Left hindlimb (tissue), 1 donor: Measurements from ENCODE around the gene CSTF3.
A peak's percentile ranks its signal among the peaks of the same experiment; 100 is the strongest.
"Not testable (repeated sequence)": the region's sequence is repeated elsewhere in the genome, so short reads cannot be mapped to it uniquely, and the experiment has no call there.

ENCODE experiments used
- DNase-seq: peaks from one replicate; pipeline ENCODE4 v3.0.0-alpha.2; 2018

The CSTF3 gene

DNA sequence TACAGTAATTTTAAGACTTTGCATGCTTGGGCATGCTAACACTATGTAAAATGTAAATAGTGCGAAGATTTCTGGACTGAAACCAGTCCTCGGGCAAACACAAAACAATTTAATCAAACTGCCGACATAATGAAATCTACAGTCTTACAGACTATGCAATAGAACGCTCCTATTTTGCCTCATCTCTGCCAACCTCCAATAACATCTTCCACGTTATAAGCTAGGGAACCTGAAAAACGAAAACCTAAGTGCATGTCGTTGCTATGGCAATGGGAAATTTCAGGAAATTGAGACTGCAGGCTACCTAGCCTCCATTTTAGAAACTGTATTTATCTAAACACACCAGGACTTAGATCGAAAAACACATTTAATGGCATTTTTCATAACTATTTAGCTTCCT lies 1.1 kb downstream of the CSTF3 start:
- no peak for DNase-seq

GRCh38 chr11:33159378-33159867 lies 1.9 kb downstream of the CSTF3 start:
- not testable (repeated sequence) for DNase-seq

DNA sequence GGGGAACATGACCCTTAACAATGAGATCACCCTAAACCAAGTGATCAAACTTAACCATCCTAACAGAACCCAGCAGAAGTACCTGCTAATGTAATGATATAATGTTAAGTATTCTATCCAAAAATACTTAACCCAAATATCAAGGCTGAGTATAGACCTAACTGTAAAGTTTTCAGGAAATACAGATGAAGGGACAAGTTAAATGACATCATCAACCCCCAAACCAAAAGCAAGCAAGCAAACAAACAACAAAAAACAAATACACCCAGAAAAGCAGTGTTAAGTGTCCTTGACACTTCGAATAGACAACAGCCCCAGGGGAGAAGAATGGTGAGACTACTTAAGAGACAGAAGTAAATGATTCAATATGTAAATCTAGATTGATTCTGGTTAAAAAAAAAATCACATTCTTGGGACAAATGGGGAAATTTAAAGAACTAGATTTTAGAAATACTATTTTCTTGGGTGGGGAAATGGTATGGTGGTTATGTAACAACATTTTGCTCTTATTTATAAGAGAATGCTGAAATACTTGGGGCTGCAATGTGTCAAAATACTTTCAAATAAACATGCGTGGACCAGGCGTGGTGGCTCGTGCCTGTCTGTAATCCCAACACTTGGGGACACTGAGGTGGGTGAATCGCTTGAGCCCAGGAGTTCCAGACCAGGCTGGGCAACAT lies 2.5 kb downstream of the CSTF3 start:
- no peak for DNase-seq

GRCh38 chr11:33157103-33158027 lies 3.9 kb downstream of the CSTF3 start:
- no peak for DNase-seq

- DNase-seq = no peak
Measured at GRCh38 chr11:33151399-33151798, 9.9 kb downstream of the CSTF3 start.

- DNase-seq = no peak
Measured at GRCh38 chr11:33147559-33147958, 13.7 kb downstream of the CSTF3 start.

GRCh38 chr11:33135768-33136443 lies 25.4 kb downstream of the CSTF3 start:
- no peak for DNase-seq

- DNase-seq = no peak
Measured at GRCh38 chr11:33135216-33135615, 26.1 kb downstream of the CSTF3 start.

- no peak for DNase-seq
Measured at GRCh38 chr11:33134276-33134675, 27.0 kb downstream of the CSTF3 start.

GRCh38 chr11:33133761-33134160 lies 27.5 kb downstream of the CSTF3 start:
- no peak for DNase-seq

DNA sequence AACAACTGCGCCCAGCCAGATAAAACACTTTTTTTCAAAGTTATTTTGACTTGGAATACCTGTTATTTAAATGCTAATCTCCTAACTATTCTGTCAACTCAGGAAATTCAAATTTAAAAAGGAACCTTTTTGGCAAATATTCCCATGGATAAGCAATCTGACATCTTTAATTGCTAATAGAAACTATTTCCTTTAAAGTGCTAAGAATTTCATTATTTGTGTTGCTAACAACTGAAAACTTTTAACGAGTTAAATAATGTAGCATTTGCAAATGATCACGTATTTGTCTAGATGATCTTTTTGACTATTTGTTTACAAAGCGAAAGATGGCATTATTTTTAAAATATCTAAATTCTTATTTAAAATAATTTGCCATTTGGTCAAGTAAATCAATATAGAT lies 28.8 kb downstream of the CSTF3 start:
- no peak for DNase-seq

GRCh38 chr11:33128739-33129138 lies 32.5 kb downstream of the CSTF3 start:
- DNase-seq = no peak

DNA sequence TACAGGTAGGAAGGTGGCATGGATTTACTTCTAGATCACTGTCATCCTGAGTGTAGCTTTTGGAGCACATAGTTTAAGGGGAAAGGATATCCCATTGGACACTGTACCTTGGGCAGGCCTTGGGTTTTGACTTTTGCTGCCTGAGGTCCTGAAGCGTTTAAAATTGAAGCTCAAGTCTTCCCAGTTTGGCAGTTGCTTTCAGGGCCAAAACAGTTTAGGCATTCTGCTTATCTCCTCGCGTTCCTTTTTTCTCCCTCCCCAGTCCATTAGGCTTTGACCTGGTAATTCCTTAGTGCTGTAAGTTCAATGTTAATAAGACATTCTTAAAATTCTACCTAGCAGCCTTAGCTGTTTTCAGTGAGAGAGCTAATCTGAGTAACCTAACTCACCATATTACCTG lies 35.7 kb downstream of the CSTF3 start:
- no peak for DNase-seq

DNA sequence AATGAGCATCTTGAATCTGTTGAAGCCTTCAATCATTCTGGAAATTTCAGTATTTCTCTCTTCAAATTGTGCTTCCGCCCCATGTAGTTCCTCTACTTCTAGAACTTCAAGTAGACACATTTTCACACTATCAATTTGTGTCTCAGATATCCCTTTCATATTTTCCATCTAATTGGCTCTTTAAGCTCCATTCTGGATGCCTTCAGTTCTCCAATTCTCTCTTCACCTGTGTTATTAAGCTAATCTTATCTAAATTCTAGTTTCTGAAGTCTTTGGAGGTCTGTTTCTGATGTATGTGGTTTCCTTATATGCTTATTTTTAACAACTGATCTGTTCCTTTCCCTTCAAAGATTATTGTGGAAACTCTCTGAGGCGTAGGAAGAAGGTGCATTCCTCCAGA lies 36.3 kb downstream of the CSTF3 start:
- no peak for DNase-seq

DNA sequence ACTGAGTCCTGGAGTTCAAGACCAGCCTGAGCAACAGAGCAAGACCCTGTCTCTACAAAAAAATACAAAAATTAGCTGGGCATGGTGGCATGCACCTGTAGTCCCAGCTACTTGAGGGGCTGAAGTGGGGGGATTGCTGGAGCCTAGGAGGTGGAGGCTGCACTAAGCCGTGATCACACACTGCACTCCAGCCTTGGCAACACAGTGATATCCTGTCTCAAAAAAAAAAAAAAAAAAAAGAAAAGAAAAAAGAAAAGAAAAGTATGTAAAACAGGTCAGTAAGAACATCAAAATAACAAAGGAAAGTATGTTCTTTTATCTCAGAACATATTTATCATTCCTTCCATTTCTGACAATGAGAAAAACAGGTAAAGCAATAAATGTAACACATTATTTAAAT lies 38.6 kb downstream of the CSTF3 start:
- not testable (repeated sequence) for DNase-seq

DNA sequence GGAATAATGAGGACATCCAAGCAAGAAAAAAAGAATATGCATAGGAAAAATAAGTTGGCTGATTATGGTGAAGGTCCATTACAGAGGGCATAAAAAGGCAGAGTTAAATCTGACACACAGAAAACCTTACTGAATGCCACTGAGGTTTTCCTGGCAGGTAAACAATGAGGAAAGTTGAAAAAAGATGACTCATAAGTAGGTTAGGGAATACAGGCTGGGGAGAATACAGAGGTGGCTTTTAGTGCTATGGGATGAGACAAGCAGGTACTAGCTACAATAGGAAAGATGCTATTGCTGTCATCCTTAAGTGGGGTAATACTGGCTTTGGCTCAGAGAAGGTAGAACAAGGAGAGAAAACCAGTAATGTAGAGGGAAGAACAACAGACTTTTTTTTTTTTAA lies 44.7 kb downstream of the CSTF3 start:
- DNase-seq = no peak

DNA sequence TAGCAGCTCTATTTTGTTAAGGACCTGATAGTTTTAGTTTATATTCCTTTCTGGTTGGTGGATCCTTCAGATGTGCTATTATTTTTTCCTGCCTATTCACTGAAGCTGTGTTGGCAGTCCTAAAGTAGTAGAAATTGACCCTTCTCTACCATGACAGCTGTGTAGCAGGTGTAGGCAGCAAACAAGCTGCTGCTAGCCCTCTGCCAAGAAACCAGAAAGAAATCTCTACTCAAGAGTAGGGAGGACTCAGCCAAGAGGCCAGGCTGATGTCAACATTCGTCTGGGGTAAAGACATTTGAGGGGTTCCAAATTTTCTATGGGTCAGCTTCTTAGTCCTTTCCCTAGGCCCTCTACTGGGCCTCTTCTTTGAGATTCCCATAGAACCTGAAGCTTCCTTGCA lies 51.2 kb downstream of the CSTF3 start:
- peak; percentile 25 for DNase-seq

DNA sequence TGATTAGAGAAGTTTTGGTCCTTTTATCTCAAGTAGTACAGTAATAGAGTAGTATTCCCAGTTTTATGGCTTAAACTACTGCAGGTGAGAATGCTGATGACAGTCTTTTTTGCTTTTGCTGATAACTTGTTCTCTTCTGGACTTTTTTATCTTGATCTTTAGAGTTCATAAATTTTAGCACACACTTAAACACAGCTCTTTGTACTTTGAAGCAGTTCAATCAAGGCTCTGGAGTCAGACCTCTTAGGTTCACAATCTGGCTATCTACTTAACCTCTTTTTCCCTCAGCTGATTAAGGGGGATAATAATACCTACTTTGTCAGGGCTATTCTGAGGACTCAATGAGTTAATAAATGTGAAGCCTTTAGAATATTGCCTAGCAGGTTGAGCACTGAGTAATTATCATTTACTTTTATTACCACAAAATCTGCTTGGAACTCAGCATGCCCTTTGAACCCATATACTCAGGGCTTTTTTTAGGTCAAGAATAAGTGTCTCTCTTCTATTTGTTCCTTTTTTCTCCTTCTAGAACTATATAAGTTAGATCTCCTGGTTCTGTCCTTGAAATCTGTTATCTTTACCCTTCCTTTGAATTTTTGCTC lies 51.9 kb downstream of the CSTF3 start:
- no peak for DNase-seq

DNA sequence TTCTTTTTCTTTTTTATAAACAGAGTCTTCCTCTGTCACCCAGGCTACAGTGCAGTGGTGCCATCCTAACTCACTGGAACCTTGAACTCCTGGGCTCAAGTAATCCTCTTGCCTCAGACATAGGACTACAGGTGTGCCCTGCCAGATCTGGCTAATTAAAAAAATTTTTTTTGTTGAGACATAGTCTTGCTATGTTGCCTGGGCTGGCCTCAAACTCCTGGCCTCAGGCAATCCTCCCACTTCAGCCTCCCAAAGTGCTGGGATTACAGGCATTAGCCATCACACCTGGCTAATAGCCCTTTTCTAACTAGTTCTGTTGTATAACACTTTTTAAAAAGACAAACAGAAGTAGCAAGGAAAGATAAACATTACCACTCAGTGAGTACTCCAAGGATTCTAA lies 57.4 kb downstream of the CSTF3 start:
- no peak for DNase-seq

- no peak for DNase-seq
Measured at GRCh38 chr11:33094157-33094556, 67.1 kb downstream of the CSTF3 start.

GRCh38 chr11:33089776-33090175 lies 71.5 kb downstream of the CSTF3 start:
- DNase-seq = no peak

DNA sequence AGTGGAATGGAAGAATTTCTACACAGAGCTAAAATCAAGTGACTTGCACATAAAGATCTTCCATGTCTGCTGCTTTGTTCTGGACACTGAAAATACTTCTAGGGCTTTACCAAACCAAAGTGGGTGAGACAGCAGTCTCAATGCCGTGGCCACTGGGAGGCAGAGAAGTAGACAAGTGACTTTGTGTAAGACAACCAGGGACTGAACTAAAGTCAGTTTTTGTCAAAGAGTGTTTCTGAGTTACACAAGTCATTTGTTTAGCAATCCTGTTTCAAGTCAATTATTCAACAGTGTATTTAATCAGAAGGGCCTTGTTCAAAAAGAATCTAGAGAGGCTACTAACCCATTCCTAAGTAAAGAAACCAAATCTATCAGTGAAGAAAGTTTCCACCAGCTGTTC lies 75.3 kb downstream of the CSTF3 start:
- no peak for DNase-seq

GRCh38 chr11:33083918-33084317 lies 77.4 kb downstream of the CSTF3 start:
- no peak for DNase-seq
